GM19193 (cell line): ENCODE measurements around the gene ZBTB20.
A peak's percentile ranks its signal among the peaks of the same experiment; 100 is the strongest.

Experiments used
- POLR2A ChIP-seq: IDR thresholded peaks from 4 replicates; pipeline ENCODE4 v1.6.1; 2011; ENCODE audit not compliant: insufficient read depth, insufficient read length; ENCODE audit errors: extremely low read depth

ZBTB20 gene

DNA sequence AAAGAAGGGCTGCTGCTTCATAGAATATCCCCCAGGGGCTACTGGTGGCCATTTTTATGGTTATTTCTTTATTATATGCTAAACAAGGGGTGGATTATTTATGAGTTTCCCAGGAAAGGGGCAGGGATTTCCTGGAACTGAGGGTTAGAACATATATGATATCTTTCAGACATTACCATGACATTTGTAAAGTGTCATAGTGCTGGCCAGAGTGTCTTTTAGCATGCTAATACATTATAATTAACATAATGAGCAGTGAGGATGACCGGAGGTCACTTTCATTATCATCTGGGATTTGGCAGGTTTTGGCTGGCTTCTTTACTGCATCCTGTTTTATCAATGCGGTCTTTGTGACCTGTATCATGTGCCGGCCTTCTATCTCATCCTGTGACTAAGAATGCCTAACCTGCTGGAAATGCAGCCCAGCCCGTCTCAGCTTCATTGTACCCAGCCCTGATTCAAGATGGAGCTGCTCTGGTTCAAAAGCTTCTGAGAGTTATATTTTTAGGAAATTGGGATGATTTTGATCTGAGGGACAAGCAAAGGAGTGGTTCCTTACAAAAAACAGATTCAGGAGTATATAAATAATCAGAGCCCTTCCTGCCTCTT lies 9.1 kb upstream of the ZBTB20 start:
- no peak for TF ChIP-seq POLR2A

DNA sequence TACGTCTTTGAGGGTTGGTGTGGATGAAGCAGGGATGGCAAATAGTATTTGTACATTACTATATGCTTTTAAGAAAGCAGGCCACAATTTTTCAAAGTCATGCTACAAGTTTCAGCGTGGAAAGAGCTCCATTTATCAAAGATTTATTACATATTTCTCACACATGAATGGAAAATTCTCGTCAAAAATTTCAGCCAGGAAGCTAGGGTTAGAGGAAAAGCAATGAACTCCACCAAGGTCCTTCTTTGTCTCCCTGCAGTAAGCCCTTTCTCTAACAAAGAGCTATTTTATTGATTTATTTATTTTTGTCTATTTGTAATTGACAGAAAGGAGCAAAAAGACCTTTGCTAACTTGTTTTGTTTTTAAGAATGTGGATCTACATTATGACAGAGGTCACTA lies 7.5 kb upstream of the ZBTB20 start:
- no peak for TF ChIP-seq POLR2A

DNA sequence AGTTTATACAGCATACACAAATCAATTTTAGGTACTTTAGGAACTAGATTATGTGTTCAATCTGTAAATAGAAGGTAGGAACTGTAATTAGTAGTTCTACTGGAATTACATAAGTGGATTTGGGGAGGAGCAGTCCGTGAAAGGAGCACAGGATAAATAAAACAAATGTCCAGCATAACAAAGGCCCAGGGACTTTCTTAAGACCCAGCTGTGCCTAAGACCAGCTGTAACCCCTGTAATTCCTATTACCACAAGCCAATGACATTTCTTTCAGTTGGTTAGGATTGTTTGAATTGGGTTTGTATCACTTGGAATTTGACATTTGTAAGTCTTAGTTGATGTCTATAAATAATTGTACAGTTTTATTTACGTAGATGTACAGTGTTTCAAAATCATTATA lies 4.8 kb upstream of the ZBTB20 start:
- TF ChIP-seq POLR2A: no peak

DNA sequence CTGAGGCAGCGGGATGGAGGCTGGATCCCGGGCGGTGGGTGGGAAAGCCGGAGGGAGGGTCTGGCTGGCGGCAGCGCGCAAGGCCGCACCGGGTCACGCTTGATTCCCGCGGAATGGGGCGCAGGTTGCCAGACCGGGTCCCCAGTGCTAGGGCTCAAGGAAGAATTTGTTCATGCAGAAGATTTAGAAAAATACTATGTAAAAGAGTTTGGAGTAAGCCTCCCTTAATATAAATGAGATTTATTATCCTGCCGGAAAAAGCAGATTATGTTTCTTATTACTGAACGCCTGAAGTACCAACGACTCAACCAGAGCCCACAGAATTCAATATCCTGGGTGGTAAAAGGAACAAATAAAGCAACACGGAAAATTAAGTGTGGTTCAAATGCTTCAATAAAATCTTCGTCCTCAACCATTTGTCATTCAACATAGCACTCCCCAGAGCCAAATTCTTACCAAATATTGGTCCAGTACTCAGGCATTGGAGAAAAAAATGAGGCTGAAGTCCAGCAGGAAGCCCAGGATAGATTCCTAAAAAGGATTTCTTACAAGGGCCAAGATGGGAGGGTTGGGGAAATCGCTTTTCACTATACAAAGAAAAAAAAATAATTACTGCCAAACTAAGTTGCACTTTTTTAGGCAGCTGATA lies 1.2 kb upstream of the ZBTB20 start:
- TF ChIP-seq POLR2A: no peak

DNA sequence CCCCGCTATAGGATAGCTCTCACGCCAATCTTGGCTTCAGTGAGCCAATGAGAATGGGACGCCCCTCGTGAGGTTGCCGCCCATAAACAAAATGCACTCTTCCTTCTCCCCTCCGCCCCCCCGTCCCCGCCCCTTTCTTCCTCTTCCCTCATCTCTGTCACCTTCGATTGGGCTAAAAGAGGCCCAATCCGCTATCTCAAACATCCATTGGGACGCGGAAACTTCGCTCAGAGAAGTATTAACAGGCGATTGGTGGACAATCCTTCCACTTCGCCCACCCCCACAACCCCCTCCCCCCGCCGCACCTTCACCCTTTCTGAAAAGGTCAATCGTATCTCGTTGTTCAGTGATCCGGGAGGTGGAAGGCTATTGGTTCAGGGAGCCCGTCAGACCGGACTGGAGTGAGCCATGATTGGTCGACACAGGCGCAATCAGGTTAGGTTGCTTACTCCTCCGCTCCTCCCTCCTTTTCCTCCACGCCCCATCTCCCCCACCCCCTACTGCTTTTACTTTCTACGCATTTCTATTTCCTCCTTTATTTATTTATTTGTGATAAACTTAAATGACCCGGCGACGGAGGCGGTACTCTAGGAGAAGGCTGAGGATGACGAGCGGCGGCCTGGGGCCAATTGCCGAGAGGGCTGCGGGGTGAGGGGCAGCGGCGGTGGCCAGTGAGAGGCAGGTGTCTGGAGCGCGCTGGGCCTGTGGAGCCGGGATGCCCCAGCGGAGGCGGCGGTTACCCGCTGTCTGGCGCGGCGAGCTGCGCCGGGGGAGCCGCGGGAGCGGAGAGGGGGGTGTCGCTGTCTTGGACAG lies 447 bp upstream of the ZBTB20 start:
- TF ChIP-seq POLR2A: peak; percentile 62

DNA sequence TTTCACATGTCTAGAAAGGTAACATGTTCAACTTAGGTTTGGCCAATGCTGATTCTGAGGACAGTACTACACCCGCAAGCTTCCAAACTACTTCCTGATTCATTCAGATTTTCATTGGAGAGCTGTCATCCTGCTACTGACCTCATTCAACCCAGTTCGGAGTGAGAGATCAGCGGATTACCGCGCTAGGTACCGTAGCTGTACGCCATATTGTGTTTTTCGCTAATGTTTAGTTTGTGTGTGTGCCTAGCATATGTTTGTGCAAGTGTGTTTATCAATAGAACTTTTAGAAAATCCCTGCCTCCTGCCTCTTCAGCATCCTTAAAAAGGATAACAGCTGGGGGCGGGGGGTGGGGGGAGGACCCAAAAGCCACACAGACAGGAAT lies 1.1 kb downstream of the ZBTB20 start:
- no peak for TF ChIP-seq POLR2A

DNA sequence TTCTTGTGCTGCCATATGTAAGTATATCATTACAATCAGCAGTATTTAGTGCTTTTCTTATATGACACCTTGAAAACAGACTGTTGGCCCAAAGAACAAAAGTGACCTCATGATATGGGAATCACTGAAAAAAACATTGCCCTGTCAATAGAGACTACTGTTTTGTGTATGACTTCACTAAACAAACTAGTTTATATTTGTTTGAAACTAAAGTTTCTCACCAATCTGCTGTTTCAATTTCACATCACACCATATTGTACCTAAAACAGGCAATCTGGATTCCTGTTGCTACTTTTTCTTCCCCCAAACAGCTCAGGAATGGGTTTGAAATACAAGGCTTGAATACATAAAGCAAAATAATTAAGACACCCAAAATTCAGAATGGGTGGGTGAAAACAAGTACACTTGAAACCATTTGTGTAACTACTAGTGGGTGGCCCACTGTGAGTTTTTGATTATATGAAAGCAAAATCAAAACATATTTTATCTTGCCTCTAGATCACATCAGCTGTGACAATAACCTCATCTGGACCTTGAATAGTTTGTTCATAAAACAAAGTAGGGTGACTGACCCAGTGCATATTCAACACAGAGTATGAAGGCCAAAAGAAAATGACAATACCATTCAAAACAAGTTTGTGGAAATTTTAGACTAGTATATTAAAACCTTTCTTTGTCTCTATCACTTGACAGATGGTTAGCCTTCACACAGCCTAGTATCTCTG lies 5.9 kb downstream of the ZBTB20 start:
- no peak for TF ChIP-seq POLR2A

DNA sequence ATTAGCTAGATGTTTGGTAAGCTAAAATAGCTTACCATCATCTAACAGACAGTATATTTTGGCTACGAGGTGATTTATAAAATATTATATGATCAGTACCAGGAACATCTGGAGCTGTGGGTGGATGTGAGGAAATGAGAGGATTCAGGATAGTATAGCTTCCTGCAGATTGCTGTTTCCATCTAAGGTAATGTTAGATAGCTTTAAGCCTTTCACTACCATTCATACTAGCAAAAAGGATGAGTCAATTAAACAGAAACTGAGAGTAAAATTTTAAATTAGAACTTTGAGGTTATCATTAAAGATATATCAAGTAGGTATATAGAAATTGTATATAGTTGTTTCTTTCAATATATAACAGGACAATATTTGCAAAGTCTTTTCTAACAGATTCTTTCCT lies 8.0 kb downstream of the ZBTB20 start:
- no peak for TF ChIP-seq POLR2A

DNA sequence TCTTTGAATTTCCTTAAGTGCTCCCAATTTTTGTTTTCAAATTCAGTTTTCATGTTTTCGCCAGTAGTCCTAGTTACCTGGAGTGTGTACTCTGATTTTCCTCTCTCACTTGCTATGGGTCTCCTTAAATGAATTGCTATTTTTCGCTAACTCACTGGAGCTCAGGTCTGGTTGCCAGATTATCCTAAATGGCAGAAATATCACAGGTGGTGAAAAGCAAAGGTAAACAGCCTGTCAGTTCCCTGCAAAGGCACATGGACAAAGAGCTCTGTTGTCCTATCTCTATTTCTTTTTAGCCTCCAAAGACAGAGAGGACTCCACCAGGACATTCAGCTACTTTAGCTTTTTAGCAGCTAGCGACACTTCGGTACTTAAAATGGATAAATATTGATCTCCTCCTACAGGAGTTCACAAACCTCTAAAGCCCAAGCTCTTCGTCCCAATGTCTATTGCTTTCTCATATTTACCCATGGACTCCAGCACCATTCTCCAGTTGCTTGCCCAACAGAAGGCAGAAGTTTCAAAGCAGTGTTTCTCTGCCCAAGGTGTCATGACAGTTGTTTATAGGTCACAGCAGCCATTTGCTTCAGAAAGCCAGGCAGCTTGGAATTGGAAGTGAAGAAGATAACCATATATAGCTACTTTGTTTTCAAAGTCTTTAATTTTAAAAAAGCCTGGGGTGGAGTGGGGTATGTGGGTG lies 12.3 kb downstream of the ZBTB20 start:
- TF ChIP-seq POLR2A: no peak

DNA sequence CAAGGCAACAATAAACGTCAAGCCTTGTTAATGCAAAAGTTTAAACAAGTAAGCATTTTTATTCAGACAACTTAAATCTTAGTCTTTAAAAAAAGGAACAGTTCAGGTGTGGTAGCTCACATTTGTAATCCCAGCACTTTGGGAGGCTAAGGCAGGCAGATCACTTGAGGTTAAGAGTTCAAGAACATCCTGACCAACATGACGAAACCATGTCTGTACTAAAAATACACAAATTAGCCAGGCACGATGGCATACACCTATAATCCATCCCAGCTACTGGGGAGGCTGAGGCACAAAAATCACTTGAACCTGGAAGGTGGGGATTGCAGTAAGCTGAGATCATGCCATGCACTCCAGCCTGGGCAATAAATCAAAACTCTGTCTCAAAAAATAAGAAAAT lies 19.9 kb downstream of the ZBTB20 start:
- TF ChIP-seq POLR2A: no peak

DNA sequence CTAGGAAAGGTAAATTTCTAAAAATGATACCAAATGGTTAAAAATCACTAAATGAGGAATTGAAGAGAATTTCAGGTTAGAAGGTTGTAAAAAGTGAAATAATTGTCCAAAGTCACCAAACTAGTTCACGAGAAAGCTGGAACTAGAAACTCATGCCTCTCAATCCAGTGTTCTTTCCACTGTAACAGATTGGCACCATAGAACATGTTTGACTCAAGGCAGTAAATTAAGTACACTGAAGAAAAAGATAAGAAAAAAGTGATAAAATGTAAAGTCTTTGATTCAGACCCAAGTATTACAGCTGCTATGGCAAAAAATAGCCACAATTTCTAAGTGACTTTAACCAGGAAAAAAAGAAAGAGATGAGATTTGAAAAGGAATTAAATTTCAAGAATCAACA lies 26.5 kb downstream of the ZBTB20 start:
- TF ChIP-seq POLR2A: no peak

DNA sequence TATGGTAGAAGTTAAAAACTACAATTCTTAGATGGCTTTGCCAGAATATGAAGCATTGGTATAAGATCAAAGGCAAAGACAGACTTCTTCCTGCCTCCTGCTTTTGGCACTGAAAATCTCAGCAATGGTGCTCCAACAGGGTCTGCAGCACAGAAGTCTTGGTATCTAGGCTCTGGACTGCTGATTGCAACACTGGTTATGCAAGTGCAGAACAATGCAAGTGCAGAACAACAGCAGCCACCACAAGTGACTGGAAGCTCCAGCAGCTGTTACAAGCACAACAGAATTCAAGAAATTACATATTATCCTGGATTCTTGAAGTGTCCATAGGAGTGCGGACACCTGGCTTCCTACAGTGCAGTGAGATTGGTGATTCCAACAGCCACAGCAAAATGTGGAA lies 33.7 kb downstream of the ZBTB20 start:
- no peak for TF ChIP-seq POLR2A

DNA sequence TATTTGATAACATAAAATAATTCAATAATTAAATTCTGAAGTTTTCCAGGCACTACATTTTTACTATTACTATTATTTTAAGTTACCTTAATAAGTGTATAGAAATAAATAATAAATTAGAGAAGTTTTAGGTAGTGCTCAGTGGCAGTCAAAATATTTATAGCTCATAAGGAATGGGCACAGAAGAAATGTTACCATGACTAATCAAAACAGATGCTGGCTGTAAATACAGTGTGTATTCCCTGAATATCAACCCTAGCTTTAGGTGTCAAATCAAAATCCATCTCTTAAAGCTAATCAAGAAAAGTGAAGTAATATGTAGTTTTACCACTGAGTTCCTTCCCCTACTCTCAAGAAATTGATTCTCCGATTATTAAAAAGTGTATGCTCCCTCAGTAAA lies 35.5 kb downstream of the ZBTB20 start:
- no peak for TF ChIP-seq POLR2A

DNA sequence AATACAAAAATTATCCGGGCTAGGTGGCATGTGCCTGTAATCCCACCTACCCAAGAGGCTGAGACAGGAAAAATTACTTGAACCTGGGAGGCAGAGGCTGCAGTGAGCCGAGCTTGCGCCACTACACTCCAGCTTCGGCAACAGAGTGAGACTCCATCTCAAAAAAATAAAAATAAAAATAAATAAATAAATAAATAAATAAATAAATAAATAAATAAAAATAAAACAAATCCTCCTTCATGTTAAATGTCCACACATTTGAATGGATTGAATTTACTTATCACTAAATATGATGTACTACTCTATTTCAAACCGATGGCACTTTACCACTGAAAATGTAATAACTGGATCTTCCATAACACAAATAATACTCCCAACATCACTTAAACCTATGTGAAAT lies 36.3 kb downstream of the ZBTB20 start:
- TF ChIP-seq POLR2A: no peak

DNA sequence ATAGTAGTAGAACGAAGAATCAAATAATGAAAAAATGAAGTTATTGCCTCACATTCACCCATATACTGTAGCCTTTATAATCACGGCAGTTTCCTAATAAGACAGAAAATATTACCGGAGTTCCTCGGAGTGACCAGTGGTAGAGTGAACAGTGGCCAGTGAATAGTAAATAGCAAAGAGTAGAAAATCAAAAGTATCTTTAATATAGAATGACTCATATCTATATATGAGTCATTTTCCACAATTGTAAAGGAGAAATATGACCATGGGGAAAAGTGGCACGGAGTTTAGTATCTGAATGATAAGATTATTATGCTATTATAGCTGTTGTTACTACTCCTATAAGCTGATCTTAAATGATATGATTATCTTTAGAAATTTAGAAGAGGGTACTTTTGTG lies 38.5 kb downstream of the ZBTB20 start:
- no peak for TF ChIP-seq POLR2A
